Lower leg skin (tissue), 4 donors: Measurements from ENCODE around the gene PACRG. TPM values are rescaled to one million over a fixed set of nuclear protein-coding genes. Genes with fewer than 3 reads are reported as not detected.

Source experiments
- DNase-seq, 2 donors: peaks; one replicate each; pipeline ENCODE4 v3.0.0-alpha.2; 2019; ENCODE audit warnings: low spot score in 2 of 2
- H3K4me3 ChIP-seq: fragments of 200-600 bp; sonication (generic); 2 replicates; pipeline ENCODE4 v1.5.1; 2017; ENCODE audit warnings: mild to moderate bottlenecking, low read depth; ENCODE audit not compliant: poor library complexity, severe bottlenecking
- CTCF ChIP-seq, 3 donors: fragments of 450-650 bp; IDR thresholded peaks; one replicate each; pipeline ENCODE4 v1.5.1; 2016; ENCODE audit warnings: antibody characterized with exemption in 3 of 3, mild to moderate bottlenecking in 3 of 3, moderate library complexity in 2 of 3
- POLR2A ChIP-seq, 2 donors: fragments of 450-650 bp; IDR thresholded peaks; one replicate each; pipeline ENCODE4 v1.6.1; 2016 to 2017; ENCODE audit warnings: antibody characterized with exemption in 2 of 2, mild to moderate bottlenecking in 1 of 2, moderate library complexity in 1 of 2
- WGBS, 2 donors: methylation state at CpG; one replicate each; pipeline ENCODE4 v1.1.5; 2018; 5-methylcytosine and 5-hydroxymethylcytosine counted together
- intact Hi-C: fragments of 100-400 bp; cut with DNase I; formaldehyde crosslinking; loops from one replicate; pipeline ENCODE4 v1.15.0; 2023; ENCODE audit warnings: low total_unique reads
- total RNA-seq, 4 donors: library from RNA; depleted of rRNA; stranded (reverse); fragments of >200 nt; gene quantifications; one replicate each; pipeline ENCODE4 v1.1.0, GENCODE V29; 2016

The PACRG gene
- total RNA-seq, 4 donors from 2014 or later: 0.38 to 3.9 (median 3.4) TPM; not detected in 1

- WGBS, 2 donors: 59 to 66% methylated on average over 2 of the region's 2 CpGs
- TF ChIP-seq POLR2A (IDR thresholded peaks at IDR 0.05) (no peak), CTCF (IDR thresholded peaks at IDR 0.05) (no peak)
- H3K4me3 ChIP-seq: no peak overlapping the region
- no peak for DNase-seq
- intact Hi-C loops: no loop called here
Observed at GRCh38 chr6:163132050-163132750, 404.4 kb downstream of the PACRG start.

GRCh38 chr6:163133017-163133416 lies 405.2 kb downstream of the PACRG start:
- intact Hi-C loops: no loop called here
- no peak overlapping the region for H3K4me3 ChIP-seq
- 94 to 95% methylated on average over 1 of the region's 1 CpG for WGBS, 2 donors
- no peak for DNase-seq
- TF ChIP-seq POLR2A (IDR thresholded peaks at IDR 0.05) (no peak), CTCF (IDR thresholded peaks at IDR 0.05) (no peak)

- no peak for DNase-seq
- no peak overlapping the region for H3K4me3 ChIP-seq
- WGBS, 2 donors: 71 to 74% methylated on average over 6 of the region's 6 CpGs
- intact Hi-C loops: no loop called here
- TF ChIP-seq POLR2A (IDR thresholded peaks at IDR 0.05) (no peak), CTCF (IDR thresholded peaks at IDR 0.05) (no peak)
Observed at GRCh38 chr6:163133691-163134090, 405.9 kb downstream of the PACRG start.

- WGBS, 2 donors: 82 to 84% methylated on average over 10 of the region's 10 CpGs
- DNase-seq: no peak
- TF ChIP-seq POLR2A (IDR thresholded peaks at IDR 0.05): no peak
- TF ChIP-seq CTCF (IDR thresholded peaks at IDR 0.05): no peak
- intact Hi-C loops: no loop called here
- H3K4me3 ChIP-seq: no peak overlapping the region
Observed at GRCh38 chr6:163136681-163137397, 409.1 kb downstream of the PACRG start.

GRCh38 chr6:163137398-163137881 lies 409.7 kb downstream of the PACRG start:
- intact Hi-C loops: no loop called here
- no peak overlapping the region for H3K4me3 ChIP-seq
- no peak for DNase-seq
- TF ChIP-seq POLR2A (IDR thresholded peaks at IDR 0.05): no peak
- no peak for TF ChIP-seq CTCF (IDR thresholded peaks at IDR 0.05)
- 93 to 96% methylated on average over 21 of the region's 21 CpGs for WGBS, 2 donors
